IPS-18c (cell line): ENCODE results near the gene SMIM30.

Source experiments
- H3K4me3 ChIP-seq: 2 replicates; pipeline ENCODE4 v1.7.0; 2013; ENCODE audit warnings: low read depth, mild to moderate bottlenecking, low read length, moderate library complexity; ENCODE audit not compliant: insufficient read depth
- H3K9me3 ChIP-seq: one replicate; pipeline ENCODE4 v1.6.1; 2013; ENCODE audit warnings: mild to moderate bottlenecking, low read length, moderate library complexity; ENCODE audit not compliant: control insufficient read depth, insufficient read depth

SMIM30 gene

GRCh38 chr7:113083132-113083815 is 35.1 kb downstream of the SMIM30 start:
- H3K4me3 ChIP-seq, result no peak overlapping the region
- H3K9me3 ChIP-seq, result no peaks in the 10 kb centered on the region

GRCh38 chr7:113078331-113078730 is 40.0 kb downstream of the SMIM30 start:
- H3K4me3 ChIP-seq, result no peak overlapping the region

GRCh38 chr7:113076703-113077102 is 41.7 kb downstream of the SMIM30 start:
- Histone ChIP-seq H3K9me3 (no peaks in the 10 kb centered on the region), H3K4me3 (no peak overlapping the region)

More at GRCh38 chr7:113078331-113078730, 40.0 kb downstream of the SMIM30 start:
- H3K9me3 ChIP-seq, result no peaks in the 10 kb centered on the region

- H3K4me3 ChIP-seq, result no peak overlapping the region
- no peaks in the 10 kb centered on the region for H3K9me3 ChIP-seq
These were observed 46.9 kb downstream of the SMIM30 start for GRCh38 chr7:113071465-113071864.
